Liver (tissue), 3 donors: ENCODE results near the gene ABLIM2.

Experiments used
- CTCF ChIP-seq: fragments of 150-350 bp; IDR thresholded peaks from 2 replicates; pipeline ENCODE4 v1.5.1; 2017; ENCODE audit warnings: improper control_type of control experiment, low read depth, low read length; ENCODE audit not compliant: missing input control
- EGR1 ChIP-seq, 2 donors: IDR thresholded peaks; 2 replicates each; pipeline ENCODE4 v1.6.1; 2016 to 2018; ENCODE audit warnings: antibody characterized with exemption in 2 of 2, low read depth in 2 of 2
- FOXA2 ChIP-seq: IDR thresholded peaks from 2 replicates; pipeline ENCODE4 v1.6.1; 2016; ENCODE audit warnings: antibody characterized with exemption
- GABPA ChIP-seq, 2 donors: IDR thresholded peaks in 1 of 2; conservative IDR thresholded peaks in 1 of 2; 2 replicates each; pipeline ENCODE4 v1.6.1; 2016; ENCODE audit warnings: antibody characterized with exemption in 2 of 2, mild to moderate bottlenecking in 1 of 2, moderate library complexity in 1 of 2
- JUND ChIP-seq, 2 donors: IDR thresholded peaks; 2 replicates each; pipeline ENCODE4 v1.6.1; 2016; ENCODE audit warnings: antibody characterized with exemption in 2 of 2
- MAX ChIP-seq: IDR thresholded peaks from 2 replicates; pipeline ENCODE4 v1.6.1; 2016; ENCODE audit warnings: antibody characterized with exemption
- NR2F2 ChIP-seq: IDR thresholded peaks from 2 replicates; pipeline ENCODE4 v1.6.1; 2016; ENCODE audit warnings: antibody characterized with exemption
- RAD21 ChIP-seq, 2 donors: IDR thresholded peaks; 2 replicates each; pipeline ENCODE4 v1.6.1; 2016; ENCODE audit warnings: antibody characterized with exemption in 2 of 2, mild to moderate bottlenecking in 2 of 2
- REST ChIP-seq: IDR thresholded peaks from 2 replicates; pipeline ENCODE4 v1.6.1; 2016; ENCODE audit warnings: antibody characterized with exemption, mild to moderate bottlenecking
- RXRA ChIP-seq, 2 donors: IDR thresholded peaks; 2 replicates each; pipeline ENCODE4 v1.6.1; 2017 to 2018; ENCODE audit warnings: antibody characterized with exemption in 2 of 2, mild to moderate bottlenecking in 1 of 2
- TAF1 ChIP-seq: conservative IDR thresholded peaks from 2 replicates; pipeline ENCODE4 v1.6.1; 2016; ENCODE audit warnings: antibody characterized with exemption, mild to moderate bottlenecking
- YY1 ChIP-seq: IDR thresholded peaks from 2 replicates; pipeline ENCODE4 v1.6.1; 2016; ENCODE audit warnings: antibody characterized with exemption, mild to moderate bottlenecking
- donor health status: healthy.
- donor health status: healthy.

GRCh38 chr4:8203817-8204216 lies 45.2 kb upstream of the ABLIM2 start:
- no peak for TF ChIP-seq CTCF
- no peak for TF ChIP-seq JUND (IDR thresholded peaks at IDR 0.05)
- TF ChIP-seq RAD21 (IDR thresholded peaks at IDR 0.05): no peak
- no peak for TF ChIP-seq TAF1
- TF ChIP-seq GABPA (IDR thresholded peaks at IDR 0.05 in 1 of 2, conservative IDR thresholded peaks at IDR 0.05 in 1 of 2): no peak
- no peak for TF ChIP-seq REST
- no peak for TF ChIP-seq YY1
- TF ChIP-seq EGR1 (IDR thresholded peaks at IDR 0.05; ENCODE audit: low read depth in 2 of 2): no peak
- no peak for TF ChIP-seq NR2F2
- no peak for TF ChIP-seq FOXA2
- TF ChIP-seq MAX: no peak
- TF ChIP-seq RXRA (IDR thresholded peaks at IDR 0.05): no peak
